ENCODE results near the gene ADCY6.
"Not testable (repeated sequence)": the region's sequence is repeated elsewhere in the genome, so short reads cannot be mapped to it uniquely, and the experiment has no call there.

Gene ADCY6

DNA sequence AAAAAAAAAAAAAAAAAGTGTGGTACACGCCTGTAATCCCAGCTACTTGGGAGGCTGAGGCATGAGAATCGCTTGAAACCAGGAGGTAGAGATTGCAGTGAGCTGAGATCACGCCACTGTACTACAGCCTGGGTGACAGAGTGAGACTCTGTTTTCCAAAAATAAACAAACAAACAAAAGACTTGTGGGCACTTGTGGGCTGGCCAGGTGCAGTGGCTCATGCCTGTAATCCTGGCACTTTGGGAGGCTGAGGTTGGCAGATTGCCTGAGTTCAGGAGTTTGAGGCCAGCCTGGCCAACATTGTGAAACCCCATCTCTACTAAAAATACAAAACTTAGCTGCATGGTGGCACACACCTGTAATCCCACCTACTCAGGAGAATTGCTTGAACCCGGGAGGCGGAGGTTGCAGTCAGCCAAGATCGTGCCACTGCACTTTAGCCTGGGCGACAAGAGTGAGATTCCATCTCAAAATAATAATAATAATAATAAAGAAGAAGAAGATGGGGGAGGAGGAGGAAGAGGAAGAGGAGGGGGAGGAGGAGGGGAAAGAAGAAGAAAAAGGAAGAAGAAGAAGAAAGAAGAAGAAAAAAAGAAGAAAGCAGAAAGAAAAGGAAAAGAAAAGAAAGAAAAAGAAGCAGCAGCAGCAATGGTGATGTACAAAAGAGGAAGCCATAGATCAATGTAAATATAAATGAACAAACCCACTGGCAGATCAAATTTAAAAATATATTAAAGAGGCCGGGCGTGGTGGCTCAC, 44.5 kb downstream of the ADCY6 start:
- no peak for DNase-seq
- intact Hi-C loops (cut with DNase I; ENCODE audit: low total_unique reads), result no loop called here
- TF ChIP-seq, protein P1, sequence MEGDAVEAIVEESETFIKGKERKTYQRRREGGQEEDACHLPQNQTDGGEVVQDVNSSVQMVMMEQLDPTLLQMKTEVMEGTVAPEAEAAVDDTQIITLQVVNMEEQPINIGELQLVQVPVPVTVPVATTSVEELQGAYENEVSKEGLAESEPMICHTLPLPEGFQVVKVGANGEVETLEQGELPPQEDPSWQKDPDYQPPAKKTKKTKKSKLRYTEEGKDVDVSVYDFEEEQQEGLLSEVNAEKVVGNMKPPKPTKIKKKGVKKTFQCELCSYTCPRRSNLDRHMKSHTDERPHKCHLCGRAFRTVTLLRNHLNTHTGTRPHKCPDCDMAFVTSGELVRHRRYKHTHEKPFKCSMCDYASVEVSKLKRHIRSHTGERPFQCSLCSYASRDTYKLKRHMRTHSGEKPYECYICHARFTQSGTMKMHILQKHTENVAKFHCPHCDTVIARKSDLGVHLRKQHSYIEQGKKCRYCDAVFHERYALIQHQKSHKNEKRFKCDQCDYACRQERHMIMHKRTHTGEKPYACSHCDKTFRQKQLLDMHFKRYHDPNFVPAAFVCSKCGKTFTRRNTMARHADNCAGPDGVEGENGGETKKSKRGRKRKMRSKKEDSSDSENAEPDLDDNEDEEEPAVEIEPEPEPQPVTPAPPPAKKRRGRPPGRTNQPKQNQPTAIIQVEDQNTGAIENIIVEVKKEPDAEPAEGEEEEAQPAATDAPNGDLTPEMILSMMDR (IDR thresholded peaks at IDR 0.05), result no peak
- no peak overlapping the region for H3K27ac ChIP-seq
- H3K9me3 ChIP-seq, result no peaks in the 10 kb centered on the region
- peaks cover 0 to 24% of the 10 kb centered on the region in 2 donors for H3K27me3 ChIP-seq
- H3K4me1 ChIP-seq, result no peaks in the 10 kb centered on the region
- no peaks in the 10 kb centered on the region for H3K36me3 ChIP-seq
- H3K4me3 ChIP-seq, result no peak overlapping the region

DNA sequence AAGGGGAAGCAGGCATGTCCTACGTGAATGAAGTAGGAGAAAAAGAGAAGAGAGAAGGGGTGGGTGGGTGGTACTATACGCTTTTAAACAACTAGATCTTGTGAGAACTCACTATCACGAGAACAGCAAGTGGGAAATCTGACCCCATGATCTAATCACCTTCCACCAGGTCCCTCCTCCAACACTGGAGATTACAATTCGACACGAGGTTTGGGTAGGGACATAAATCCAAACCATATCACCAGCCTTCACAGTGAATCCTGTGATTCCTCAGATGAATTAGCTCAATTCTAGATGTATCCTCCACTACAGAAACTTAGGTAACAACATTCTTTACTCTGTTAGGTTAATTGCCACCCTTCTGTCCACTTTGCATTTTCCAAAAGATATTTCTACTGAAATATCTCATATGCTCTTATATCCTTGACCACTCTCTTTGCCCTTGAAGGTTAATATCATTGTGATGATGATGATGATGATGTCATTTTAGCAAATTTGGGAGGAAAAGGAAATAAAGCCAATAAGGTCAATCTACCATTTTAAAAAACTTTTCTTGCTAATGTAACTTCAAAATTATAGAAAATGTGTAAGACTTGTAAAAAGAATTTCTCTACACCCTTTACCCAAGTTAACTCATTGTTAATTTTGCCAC, 49.1 kb downstream of the ADCY6 start:
- DNase-seq, result no peak
- no peaks in the 10 kb centered on the region for H3K9me3 ChIP-seq
- H3K36me3 ChIP-seq, result no peaks in the 10 kb centered on the region
- H3K27ac ChIP-seq, result no peak overlapping the region
- intact Hi-C loops (cut with DNase I; ENCODE audit: low total_unique reads), result no loop called here
- peaks cover 0 to 25% of the 10 kb centered on the region in 2 donors for H3K27me3 ChIP-seq
- H3K4me3 ChIP-seq, result no peak overlapping the region
- TF ChIP-seq, protein P1 (IDR thresholded peaks at IDR 0.05), result no peak
- H3K4me1 ChIP-seq, result no peaks in the 10 kb centered on the region

DNA sequence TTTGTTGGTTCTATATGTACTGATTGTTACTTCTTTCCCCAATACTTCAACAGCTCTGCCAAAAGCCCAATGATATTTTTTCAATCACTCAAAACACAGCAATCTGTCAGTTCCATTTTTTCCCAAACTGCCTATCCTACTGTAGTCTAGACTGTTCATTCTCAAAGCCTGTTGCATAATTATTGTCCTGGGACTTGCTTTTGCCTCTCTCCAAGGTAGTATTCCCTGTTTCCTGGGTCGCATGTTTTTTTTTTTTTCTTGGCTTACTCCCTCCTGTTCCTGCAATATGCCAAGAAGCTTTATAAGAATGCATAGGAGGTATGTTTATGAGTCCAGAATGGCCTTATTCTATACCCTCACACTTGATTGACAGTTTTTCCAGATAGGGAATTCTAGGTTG, 52.4 kb downstream of the ADCY6 start:
- Histone ChIP-seq H3K27me3 (peaks cover 0 to 9% of the 10 kb centered on the region in 2 donors), H3K27ac (no peak overlapping the region), H3K9me3 (no peaks in the 10 kb centered on the region), H3K4me3 (no peak overlapping the region), H3K36me3 (no peaks in the 10 kb centered on the region), H3K4me1 (no peaks in the 10 kb centered on the region)
- no peak for DNase-seq
- intact Hi-C loops (cut with DNase I; ENCODE audit: low total_unique reads), result no loop called here
- TF ChIP-seq, protein P1 (IDR thresholded peaks at IDR 0.05), result no peak

DNA sequence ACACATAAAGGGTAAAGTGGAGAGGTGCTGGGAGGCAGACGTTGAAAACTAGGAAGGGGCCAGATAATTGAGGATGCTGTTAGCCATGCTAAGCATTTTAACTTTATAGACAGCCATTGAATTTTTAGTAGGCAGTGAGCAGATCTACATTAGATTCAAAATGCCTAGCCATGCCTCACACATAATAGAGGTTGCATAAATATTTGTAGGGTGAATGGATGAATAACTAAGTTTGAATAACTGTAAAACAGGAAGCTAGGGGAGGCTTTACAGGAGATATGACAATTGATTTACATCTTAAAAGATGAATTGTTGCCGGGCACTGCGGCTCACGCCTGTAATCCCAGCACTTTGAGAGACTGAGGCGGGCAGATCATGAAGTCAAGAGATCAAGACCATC, 60.1 kb downstream of the ADCY6 start:
- TF ChIP-seq, protein P1 (IDR thresholded peaks at IDR 0.05), result no peak
- Histone ChIP-seq H3K4me3 (no peak overlapping the region), H3K4me1 (no peaks in the 10 kb centered on the region), H3K27me3 (peaks cover 0 to 2% of the 10 kb centered on the region in 2 donors), H3K36me3 (no peaks in the 10 kb centered on the region), H3K9me3 (no peaks in the 10 kb centered on the region), H3K27ac (no peak overlapping the region)
- no peak for DNase-seq
- intact Hi-C loops (cut with DNase I; ENCODE audit: low total_unique reads), result no loop called here

DNA sequence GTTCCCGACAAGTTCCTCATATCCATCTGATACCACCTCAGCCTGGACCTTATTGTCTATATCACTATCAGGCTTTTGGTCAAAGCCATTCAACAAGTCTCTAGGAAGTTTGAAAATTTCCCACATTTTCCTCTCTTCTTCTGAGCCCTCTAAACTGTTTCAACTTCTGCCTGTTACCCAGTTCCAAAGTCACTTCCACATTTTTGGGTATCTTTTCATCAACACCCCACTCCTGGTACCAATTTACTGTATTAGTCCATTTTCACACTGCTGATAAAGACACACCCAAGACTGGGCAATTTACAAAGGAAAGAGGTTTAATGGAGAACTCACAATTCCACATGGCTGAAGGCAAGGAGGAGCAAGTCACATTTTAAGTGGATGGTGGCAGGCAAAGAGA, 68.2 kb downstream of the ADCY6 start:
- H3K27me3 ChIP-seq; H3K9me3 ChIP-seq; H3K4me3 ChIP-seq; H3K36me3 ChIP-seq; H3K27ac ChIP-seq; intact Hi-C loops (cut with DNase I; ENCODE audit: low total_unique reads); H3K4me1 ChIP-seq; DNase-seq: not testable (repeated sequence)

DNA sequence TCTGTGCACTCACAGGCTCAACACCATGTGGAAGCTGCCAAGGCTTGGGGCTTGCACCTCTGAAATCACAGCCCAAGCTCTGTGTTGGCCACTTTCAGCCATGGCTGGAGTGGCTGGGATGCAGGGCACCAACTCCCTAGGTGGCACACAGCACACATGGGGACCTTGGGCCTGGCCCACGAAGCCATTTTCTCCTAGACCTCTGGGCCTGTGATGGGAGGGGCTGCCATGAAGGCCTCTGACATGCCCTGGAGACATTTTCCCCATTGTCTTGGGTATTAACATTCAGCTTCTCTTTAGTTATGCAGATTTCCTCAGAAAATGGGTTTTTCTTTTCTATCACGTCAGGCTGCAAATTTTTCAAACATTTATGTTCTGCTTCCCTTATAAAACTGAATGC, 68.7 kb downstream of the ADCY6 start:
- H3K9me3 ChIP-seq, H3K4me3 ChIP-seq: not testable (repeated sequence)

DNA sequence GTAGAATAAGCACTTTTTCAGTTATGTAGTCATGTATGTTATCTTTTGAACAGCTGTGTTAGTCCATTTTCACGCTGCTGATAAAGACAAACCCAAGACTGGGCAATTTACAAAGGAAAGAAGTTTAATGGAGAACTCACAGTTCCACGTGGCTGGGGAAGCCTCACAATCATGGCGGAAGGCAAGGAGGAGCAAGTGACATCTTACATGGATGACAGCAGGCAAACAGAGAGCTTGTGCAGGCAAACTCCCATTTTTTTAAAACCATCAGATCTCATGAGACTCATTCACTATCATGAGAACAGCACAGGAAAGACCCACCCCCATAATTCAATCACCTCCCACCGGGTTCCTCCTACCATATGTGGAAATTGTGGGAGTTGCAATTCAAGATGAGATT, 69.9 kb downstream of the ADCY6 start:
- H3K4me3 ChIP-seq; H3K27me3 ChIP-seq; H3K36me3 ChIP-seq; H3K27ac ChIP-seq; DNase-seq; H3K9me3 ChIP-seq; intact Hi-C loops (cut with DNase I; ENCODE audit: low total_unique reads): not testable (repeated sequence)
- peaks cover 5 to 23% (median 18%) of the 10 kb centered on the region in 4 donors for H3K4me1 ChIP-seq

More for the DNA sequence above, 68.7 kb downstream of the ADCY6 start:
- intact Hi-C loops (cut with DNase I; ENCODE audit: low total_unique reads); H3K36me3 ChIP-seq; H3K27ac ChIP-seq; DNase-seq; H3K27me3 ChIP-seq: not testable (repeated sequence)
- peaks cover 0 to 12% (median 8%) of the 10 kb centered on the region in 4 donors for H3K4me1 ChIP-seq

Data from tibial artery (tissue), 4 donors.